Measurements from ENCODE around the gene EXOC1.
"Not testable (repeated sequence)": the region's sequence is repeated elsewhere in the genome, so short reads cannot be mapped to it uniquely, and the experiment has no call there.

Gene EXOC1

DNA sequence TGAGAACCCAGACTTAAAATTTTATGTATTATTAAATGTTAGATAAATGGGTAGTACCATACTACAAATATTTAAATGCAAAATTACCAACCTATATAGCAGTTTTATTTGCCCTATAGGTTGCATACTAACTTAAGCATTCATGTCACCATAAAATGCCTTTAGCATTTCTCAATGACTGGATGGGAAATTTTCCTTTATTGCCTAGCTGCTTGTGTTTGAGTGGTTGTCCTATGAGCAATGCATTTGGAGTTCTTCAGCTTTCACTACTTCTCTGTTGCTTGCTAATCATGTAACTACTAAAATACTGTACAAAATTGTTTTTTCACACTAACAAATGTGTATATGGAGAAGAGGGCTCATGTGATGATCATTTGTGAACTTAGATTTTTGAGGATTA, 51.1 kb downstream of the EXOC1 start:
- no peak for DNase-seq (ENCODE audit: low read depth, low spot score)

DNA sequence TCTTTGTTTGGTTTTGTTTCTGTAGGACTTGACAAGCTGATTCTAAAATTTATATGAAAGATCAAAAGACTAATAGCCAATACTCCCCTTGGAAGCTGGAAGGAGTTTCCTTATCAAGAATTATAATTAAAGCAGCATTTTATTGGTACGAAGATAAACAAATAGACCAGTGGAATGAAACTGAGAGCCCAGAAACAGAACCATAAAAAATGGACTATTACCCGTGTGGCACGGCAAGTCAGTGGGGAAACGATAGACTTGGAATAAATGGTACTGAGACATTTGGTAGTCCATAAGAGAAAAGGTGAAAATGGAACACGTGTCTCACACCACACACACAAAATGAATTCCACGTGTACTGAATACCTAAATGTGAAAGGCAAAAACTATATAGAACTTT, 52.9 kb downstream of the EXOC1 start:
- no peak for DNase-seq (ENCODE audit: low read depth, low spot score)

DNA sequence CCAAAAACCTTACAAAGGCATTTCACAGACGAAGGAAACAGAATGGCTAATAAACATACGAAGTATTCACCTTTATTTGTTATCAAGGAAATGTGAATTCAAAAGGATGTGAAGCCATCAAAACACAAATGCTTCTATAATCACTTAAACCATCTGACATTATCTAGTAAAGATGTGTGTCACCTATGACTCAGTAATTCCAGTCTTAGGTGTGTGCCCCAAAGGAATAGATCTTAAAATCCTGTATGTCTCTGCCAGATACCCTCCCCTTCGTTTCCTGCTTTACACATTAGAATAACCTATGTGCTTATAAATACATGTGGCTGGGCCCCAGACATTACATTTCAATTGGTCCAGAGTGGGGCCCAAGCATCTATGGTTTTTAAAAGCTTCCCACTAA, 53.5 kb downstream of the EXOC1 start:
- DNase-seq (ENCODE audit: low read depth, low spot score), result no peak

GRCh38 chr4:55907469-55907868, 54.0 kb downstream of the EXOC1 start:
- DNase-seq (ENCODE audit: low read depth, low spot score), result no peak

DNA sequence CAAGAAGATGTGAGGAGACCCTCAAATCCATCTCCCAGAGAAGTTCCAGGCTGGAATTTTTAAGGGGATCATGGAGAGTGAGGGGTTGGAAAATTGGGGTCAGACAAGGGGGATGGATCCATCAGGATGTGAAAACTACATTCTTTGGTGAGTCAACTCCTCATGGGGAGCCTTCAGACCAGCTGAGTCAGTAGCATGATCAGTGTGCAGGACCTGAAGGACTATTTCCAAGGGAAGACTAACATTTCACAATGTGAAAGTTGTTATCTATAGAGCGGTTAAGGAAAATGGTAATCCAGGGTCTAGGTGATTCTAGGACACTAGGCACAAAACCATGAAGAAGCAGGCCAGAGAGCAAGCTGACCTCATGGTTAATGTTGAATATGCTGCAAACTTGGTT, 56.7 kb downstream of the EXOC1 start:
- DNase-seq (ENCODE audit: low read depth, low spot score), result no peak

DNA sequence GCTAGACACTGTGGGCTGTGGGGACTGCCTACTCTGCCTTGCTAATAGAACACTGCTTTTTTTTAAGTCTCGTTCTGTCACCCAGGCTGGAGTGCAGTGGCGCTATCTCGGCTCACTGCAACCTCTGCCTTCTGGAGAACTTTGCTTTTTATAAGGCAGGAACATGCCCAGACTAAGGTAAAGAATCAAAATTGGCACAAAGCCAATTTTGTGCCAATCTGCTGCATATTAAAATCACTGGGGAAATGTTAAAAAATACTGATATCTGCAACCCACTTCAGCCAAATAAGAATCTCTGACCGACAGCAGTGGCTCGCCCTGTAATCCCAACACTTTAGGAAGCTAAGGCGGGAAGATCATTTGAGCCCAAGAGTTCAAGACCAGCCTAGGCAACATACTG, 58.8 kb downstream of the EXOC1 start:
- no peak for DNase-seq (ENCODE audit: low read depth, low spot score)

DNA sequence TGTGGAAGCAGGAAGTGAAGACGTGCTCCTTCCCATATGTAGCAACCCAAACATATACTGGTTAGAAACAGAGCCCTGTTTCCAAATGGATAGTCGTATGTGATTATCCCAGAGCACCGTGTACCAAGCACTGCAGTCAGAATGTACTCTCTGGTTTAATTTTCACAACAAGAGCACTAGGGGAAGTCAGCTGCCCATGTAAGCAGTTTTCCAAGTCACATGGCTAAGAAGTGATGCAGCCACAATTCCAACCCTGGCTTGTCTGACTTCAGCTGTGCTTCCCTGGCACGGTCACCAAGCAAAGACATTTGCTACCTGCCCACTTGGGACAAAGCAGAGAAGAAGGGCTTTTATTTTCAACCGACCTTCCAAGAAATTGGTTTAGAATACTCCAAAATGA, 67.1 kb downstream of the EXOC1 start:
- DNase-seq (ENCODE audit: low read depth, low spot score), result no peak

DNA sequence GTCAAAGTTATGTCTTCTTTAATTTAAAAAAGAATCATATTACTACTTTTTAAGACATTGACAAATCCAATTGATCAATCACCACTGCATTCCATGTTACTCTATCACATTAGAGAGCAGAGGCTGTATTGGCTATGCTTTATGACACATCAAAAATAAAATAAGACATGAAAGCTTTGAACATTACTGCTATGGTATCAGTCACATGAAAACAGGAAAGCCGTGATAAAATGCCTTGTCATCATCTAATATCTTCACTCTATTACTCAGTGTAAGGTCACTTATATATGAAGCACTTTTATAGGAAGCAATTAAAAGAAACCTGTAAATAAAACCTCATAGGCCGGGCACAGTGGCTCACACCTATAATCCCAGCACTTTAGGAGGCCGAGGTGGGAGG, 67.6 kb downstream of the EXOC1 start:
- no peak for DNase-seq (ENCODE audit: low read depth, low spot score)

DNA sequence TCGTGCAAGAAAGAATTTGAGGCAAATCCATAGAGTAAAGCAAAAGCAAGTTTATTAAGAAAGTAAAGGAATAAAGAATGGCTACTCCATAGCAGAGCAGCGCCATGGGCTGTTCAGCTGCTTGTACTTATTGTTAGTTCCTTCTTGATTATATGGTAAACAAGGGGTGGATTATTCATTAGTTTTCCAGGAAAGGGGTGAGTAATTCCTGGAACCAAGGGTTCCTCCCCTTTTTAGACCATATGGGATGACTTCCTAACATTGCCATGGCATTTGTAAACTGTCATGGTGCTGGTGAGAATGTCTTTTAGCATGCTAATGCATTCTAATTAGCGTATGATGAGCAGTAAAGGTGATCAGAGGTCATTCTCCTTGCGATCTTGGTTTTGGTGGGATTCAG, 71.8 kb downstream of the EXOC1 start:
- DNase-seq (ENCODE audit: low read depth, low spot score), result no peak

GRCh38 chr4:55926610-55927009, 73.2 kb downstream of the EXOC1 start:
- no peak for DNase-seq (ENCODE audit: low read depth, low spot score)

- no peak for DNase-seq (ENCODE audit: low read depth, low spot score)
Observed at GRCh38 chr4:55927803-55928437, 74.5 kb downstream of the EXOC1 start.

- DNase-seq (ENCODE audit: low read depth, low spot score), result no peak
Observed at GRCh38 chr4:55928846-55929245, 75.4 kb downstream of the EXOC1 start.

DNA sequence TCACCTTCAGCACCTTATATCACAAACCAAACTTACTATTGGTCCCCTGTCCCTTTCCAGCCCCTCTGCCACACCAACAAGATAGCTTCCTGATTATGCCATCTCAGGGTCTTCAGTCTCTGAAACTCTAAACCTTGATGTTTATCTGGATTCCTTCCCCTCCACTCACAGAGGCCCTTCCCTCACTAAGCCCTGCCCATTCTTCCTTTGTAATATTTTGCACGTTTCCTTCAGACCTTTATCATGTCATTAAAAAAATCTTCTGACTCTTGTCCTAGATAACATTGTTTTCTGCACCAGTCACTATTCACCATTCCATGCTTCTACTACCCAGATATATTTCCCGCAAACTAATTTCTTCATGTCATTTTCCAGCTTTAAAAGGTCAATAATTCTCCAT, 77.6 kb downstream of the EXOC1 start:
- DNase-seq (ENCODE audit: low read depth, low spot score), result no peak

GRCh38 chr4:55931833-55932232, 78.4 kb downstream of the EXOC1 start:
- DNase-seq (ENCODE audit: low read depth, low spot score), result no peak

DNA sequence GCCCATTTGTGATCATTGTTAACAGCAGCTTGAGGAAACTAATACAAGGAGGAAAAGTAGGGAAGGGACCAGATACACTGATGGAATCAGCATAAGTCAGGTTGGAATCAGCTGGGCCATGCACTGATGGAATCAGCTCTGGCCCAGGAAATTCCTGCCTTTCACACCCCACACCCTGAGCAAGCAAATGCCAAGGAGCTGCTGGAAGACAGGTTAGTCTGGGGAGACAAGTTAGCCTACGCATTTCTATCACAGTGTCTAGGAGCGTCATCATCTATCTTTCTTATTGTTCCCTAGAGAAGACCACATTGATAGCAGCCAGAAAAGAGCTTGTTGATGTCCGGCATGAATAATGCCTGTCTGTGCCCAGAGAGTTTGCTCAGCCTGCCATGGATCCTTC, 79.1 kb downstream of the EXOC1 start:
- DNase-seq (ENCODE audit: low read depth, low spot score), result no peak

DNA sequence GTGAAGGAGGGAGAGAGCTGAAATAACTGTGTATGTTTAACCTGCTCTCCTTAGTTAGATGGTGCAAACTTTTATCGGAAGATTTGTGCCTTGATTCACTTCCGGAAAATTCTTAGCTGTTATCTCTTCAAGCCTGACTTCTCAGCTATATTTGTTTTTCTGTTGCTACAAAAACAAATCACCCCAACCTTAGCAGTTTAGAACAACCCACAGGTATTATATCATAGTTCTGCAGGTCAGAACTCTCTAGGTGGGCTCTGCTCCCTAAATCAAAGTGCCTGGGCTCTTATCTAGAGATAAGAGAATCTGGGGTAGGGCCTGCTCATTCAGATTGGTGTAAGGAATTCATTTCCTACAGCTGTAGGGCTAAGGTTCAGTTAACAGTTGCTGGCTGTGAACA, 80.2 kb downstream of the EXOC1 start:
- no peak for DNase-seq (ENCODE audit: low read depth, low spot score)

- DNase-seq (ENCODE audit: low read depth, low spot score), result not testable (repeated sequence)
Observed at GRCh38 chr4:55935907-55936306, 82.5 kb downstream of the EXOC1 start.

DNA sequence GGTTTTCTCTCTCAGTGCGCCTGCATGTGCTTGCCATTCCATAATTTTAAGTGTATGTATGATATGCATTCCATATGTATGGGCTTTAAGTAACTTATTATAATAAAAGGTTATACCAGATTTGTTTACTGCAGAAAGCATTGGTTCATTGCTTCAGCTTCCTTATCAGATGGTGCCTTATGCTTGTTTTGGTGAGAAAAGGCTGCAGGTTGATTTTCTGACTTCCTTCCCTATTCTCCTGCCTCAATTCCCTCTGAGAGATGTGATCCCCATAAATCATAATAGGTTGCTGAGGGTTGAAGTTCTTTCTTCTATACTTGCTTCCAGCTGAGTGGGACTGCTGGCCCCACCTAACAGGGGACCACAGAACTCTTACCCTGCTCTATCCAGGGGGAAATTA, 85.0 kb downstream of the EXOC1 start:
- DNase-seq (ENCODE audit: low read depth, low spot score), result no peak

- DNase-seq (ENCODE audit: low read depth, low spot score), result no peak
Observed at GRCh38 chr4:55939421-55939820, 86.0 kb downstream of the EXOC1 start.

- no peak for DNase-seq (ENCODE audit: low read depth, low spot score)
Observed at GRCh38 chr4:55941881-55942396, 88.5 kb downstream of the EXOC1 start.

DNA sequence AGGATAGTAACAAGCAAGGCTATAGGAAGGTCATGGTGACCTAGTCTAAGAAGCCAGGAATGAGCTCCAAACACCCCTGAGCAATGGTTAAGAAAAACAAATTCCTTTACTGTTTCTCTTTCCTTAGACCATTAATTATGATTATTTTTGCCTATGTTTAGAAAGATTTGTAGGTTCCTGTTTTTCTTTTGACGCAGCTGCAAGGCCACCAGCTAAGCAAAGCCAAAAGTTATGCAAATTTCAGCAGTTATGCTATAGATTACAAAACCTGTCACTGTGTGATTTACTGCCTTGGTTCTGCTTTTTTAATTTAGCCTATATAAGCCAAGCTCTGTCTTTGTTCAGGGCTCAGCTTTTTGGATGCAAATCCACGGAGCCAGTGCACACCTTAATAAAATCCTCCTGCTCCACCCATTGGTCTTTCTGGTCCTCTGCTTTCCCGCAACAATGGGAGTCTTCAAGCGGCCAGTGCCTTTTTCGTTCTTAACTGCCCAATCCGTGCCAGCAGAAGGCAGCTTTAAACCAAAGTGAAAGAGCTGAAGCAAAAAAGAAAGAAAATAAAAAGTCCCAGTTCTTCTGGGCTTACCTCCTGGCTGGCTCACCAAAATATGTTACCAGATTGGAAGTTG, 93.9 kb downstream of the EXOC1 start:
- DNase-seq (ENCODE audit: low read depth, low spot score), result peak; percentile 2

DNA sequence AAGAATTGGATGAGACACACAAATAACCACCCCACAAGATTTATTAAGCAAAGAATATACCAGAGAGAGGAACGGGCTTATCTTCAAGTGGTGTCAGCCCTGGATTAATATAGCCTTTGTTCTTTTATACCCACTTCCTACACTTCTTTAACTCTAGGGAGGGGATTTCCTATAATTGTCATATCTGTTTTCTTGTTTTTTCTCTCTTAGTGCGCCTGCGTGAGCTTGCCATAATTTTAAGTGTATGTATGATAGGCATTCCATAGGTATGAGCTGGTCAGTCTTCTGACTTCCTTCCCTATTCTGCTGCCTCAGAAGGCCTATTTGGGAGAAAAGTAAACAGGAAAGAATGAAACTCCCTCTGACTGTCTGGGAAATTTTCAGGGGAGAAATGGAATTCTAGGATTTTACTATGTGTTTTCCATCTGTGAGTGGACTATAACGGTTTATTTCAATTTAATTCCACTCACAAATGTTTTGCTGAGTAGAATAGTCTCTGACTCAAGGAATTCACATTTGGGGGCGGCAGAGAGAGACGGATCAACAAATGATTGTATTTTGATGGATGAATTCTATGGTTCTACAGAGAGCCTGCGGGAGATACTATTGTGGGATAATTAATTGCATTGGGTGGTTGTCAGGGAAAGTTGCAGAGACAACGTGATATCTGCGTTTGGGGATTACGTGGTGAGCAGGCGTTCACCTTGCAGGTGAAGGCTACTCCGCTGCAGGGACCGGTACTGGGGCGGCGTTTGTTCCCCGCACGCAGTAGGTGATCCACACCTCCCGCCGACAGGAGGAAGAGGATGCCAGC, 94.7 kb downstream of the EXOC1 start:
- peak; percentile 61 for DNase-seq (ENCODE audit: low read depth, low spot score)
